ENCODE measurements around the gene GPR160.

Gene GPR160

DNA sequence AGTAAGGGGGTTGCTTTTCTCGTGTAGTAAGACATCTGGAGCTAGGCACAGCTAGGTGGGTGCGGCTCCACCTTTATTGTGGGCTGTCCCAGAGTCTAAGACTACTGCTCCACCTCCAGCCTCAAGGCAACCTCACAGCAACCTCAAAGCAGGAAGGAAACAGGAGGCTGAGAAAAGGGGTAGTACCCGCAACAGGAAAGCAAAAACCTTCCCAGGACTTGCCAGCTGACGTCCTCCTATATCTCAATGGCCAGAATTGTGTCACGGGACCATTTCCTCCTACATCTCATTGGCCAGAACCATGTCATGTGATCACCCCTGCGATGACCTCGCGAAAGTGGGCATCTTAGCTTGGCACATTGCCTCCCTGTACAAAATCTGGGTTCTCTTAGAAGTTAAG lies 4.3 kb upstream of the GPR160 start:
- DNase-seq = no peak

DNA sequence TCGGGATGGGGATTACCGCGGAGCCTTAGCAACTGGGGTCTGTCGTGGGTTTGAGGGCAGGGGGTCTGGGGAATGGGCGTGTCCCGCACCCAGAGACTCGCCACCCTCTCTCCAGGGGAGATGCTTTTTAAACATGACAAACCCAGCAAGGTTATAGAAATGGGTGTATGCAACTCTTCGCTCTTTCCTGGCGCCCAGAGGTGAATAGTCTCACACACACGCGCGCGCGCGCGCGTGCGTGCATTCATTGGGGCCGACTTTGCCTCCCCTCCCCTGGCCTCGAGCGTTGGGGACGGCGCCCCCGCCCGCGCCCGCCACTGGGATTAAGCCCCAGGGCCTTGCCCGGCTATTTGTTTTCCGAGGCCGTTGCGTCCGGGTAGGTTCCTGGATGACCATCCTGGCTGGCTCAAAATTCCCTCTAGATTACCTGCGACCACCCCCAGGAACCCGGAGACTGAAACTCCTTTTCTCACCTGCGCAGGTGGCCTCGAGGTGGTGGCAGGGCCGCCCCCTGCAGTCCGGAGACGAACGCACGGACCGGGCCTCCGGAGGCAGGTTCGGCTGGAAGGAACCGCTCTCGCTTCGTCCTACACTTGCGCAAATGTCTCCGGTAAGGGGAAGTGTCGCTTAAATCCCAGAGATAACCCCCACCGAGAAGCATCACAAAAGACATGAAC lies 777 bp downstream of the GPR160 start:
- no peak for DNase-seq

GRCh38 chr3:170040418-170040817 lies 2.6 kb downstream of the GPR160 start:
- no peak for DNase-seq

- no peak for DNase-seq
Observed at GRCh38 chr3:170043506-170043905, 5.7 kb downstream of the GPR160 start.

DNA sequence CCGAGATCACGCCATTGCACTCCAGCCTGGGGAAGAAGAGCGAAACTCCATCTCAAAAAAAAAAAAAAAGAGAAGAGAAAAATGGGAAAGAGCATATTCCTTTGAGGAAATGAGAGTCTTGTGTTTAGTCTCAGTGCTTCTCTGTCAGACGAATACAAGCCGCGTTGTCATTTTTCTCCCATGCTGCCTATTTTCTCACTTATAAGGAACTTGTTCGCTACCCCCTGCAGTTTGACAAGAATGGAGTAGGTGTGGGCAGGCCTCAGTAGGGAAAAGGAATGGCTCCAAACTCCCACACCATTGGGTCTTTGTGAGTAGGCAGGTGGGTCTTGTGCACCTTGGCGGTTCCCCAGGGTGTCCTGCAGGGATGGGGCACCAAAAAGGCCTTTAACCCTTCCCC lies 6.5 kb downstream of the GPR160 start:
- DNase-seq = no peak

GRCh38 chr3:170044795-170045244 lies 7.0 kb downstream of the GPR160 start:
- DNase-seq = no peak

GRCh38 chr3:170046269-170047132 lies 8.7 kb downstream of the GPR160 start:
- no peak for DNase-seq

- no peak for DNase-seq
Observed at GRCh38 chr3:170047133-170047404, 9.3 kb downstream of the GPR160 start.

GRCh38 chr3:170049146-170050000 lies 11.6 kb downstream of the GPR160 start:
- no peak for DNase-seq

DNA sequence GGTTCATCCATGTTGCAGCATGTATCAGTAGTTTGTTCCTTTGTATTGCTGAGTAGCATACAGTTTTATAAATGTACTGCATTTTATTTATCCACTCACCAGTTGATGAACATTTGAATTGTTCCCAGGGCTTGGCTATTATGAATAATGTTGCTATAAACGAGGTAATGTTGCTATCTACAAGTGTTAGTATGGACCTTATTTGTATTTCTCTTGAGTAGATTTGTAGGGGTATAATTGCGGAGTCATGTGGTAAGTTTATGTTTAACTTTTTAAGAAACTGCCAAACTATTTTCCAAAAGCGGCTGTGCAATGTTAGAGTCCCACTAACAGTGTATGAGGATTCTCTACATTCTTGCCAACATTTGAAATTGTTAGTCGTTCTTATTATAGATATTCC lies 13.0 kb downstream of the GPR160 start:
- no peak for DNase-seq

- DNase-seq = no peak
Observed at GRCh38 chr3:170052398-170052797, 14.6 kb downstream of the GPR160 start.

DNA sequence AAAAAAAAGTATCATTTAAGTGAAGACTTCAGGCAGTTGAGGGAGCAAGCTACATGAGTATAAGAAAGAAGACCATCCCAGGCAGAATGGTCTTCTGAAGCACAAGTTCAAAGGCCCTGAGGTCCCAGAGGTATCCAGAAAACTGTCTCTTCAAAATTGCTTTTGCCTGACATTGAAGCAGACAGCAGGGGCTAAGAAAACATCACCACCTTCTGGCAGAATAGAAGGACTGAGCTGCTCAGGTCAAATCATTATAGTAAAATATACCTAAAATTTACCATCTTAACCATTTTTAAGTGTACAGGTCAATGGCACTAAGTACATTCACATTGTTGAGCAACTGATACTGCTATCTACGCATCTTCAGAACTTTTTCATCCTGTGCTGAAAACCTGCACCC lies 16.4 kb downstream of the GPR160 start:
- DNase-seq = no peak

- DNase-seq = no peak
Observed at GRCh38 chr3:170055209-170055608, 17.4 kb downstream of the GPR160 start.

DNA sequence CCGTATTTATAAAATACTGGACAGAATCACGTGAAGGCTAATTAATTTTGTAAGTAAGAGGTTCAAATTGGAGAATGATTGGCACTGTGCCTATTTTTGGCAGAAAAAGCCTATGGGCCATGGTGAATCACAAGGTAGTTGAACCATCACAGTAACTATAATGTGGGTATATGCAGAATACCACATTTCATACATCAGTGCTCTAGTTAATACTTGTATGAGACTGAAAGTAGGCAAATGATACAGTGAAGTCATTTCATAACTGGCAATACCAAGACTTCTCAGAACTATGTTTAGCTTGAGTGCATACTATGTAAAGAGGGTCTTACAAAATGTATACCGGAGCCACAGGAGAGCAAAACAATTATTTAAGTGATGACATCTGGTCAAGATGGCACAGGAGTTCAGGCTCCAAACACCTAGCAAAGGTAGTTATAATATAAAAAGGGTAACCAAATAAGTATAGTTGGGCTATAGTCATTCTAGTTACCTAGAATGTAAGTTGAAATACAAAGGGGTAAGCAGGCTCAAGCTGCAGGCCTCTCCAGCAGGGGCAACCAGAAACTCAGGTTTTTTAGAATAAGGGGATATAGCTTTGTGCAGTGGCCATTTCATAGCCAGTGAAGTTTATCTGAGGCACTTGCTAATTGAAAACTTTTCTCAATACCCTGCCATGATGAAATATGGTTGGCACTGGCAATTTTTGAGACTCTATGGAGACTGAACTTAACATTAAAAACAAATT lies 19.1 kb downstream of the GPR160 start:
- DNase-seq = no peak

DNA sequence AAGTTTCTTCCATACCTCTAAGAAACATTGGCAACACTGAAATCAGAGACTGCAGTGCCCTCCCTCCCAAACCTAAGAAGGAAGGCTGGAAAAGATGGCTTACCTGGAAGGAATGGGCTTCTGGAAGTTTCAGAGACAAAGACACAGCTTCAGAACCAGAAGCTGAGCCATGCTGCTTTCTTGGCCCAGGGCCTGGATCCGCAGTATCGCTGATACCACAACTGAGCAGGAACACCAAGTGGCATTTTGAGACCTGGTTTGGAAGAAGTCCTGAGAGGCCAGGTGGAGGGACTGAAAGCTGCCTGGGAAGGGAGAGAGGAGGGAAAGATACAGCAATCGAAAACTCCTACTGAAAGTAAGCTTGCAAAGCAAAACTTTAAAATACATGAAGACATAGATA lies 19.8 kb downstream of the GPR160 start:
- no peak for DNase-seq

DNA sequence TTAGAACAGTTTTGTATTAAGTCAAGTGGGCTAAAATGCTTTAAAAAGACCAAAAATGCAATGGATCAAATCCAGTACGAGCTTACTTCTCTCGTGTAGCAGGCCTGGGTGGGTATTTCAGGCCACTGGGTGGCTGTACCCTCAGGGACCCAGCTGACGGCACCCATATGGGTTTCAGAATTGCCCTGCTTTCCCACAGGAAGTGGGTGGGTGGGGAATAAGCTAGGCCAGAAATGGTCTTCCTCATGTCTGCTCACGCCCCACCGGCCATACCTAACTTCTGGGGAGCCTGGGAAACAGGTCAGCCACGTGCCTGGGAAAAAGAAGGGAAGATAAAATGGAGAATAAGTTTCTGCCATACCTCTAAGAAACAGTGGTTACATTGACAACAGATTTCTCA lies 20.3 kb downstream of the GPR160 start:
- DNase-seq = no peak

- no peak for DNase-seq
Observed at GRCh38 chr3:170059447-170059846, 21.7 kb downstream of the GPR160 start.

DNA sequence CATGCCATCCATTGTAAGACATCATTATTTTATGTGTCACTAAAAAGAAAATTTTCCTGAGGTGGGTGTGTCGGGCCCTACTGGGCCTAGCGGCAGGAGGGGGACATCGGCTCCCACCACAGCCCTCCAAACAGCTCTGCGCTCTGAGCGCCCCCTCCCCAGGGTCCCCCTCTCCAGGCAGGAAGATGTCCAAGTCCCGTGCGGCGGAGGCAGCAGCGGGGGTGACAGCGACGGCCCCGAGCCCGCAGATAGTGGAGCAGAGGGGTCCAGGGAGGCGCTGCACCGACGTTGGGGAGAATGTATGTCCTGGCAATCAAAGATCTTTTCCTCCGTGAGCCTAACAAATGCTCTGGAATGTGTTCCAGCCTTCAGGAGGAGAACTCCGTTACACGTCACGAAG lies 24.3 kb downstream of the GPR160 start:
- no peak for DNase-seq

DNA sequence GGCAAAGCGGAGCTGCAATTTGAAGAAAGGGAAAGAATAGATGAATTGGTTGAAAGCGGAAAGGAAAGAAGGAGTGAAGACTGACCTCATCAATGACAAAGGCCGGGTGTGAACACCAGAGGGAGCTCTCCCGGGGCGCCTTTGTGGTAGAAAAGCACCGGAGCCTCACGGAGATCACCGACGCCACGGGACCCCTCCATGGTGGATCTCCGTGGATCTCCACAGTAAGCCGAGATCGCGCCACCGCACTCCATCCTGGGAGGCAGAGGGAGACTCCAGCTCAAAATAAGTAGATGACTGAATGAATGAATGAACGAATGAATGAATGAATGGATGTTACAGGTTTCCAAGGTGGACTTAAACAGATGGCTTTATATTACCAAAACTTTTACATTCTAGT lies 25.0 kb downstream of the GPR160 start:
- no peak for DNase-seq

GRCh38 chr3:170063691-170064090 lies 25.9 kb downstream of the GPR160 start:
- DNase-seq = no peak

DNA sequence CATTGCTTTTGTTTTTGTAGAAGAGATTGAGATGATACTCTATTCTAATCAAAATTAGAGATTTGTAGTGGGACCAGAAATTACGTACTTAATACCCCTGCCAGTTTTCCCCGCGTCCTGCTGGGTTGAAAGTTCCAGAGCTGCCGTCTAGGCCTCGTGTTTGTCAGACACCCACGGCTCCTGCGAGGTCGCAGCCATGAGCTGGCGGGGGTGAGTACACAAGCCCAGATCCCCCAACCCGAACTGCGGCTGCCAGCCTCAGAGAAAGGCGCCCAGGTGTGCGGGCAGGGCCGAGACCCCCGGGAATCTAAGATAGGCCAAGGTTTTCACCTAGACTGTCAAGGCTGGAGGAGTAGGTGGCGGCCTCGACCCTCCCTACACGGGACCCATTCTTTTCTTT lies 26.3 kb downstream of the GPR160 start:
- no peak for DNase-seq

DNA sequence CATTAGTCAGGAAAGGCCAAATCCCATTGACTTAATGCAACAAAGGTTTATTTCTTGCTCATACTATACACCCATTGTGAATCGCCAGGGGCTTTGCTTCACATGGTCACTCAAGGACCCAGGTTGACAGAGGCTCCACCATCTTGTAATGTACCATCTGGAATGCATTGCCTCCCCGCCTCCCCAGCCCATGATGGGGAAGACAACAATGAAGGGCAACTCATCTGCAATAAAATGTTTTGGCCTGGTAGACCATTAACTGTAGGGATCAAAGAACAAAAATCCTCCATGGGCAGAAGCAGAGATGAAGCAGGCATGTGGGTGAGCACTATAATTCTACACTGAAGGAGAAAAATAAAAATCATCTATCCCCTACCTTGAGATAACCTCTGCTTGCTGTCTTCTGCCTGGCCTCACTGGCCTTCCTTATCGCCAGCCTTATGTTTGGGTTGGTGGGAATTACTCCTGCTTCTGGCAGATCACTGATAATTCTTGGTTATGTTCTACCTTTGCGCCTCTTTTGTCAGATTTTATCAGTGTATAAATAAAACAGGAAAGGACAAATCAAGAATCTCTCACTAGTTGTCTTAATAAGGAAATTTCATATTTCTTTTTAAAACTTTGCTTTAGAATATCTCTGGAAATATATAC lies 37.8 kb downstream of the GPR160 start:
- DNase-seq = no peak
